HUES64 (cell line): Measurements from ENCODE around the gene IFFO2.

ENCODE experiments used
- H3K27ac ChIP-seq: 2 replicates; pipeline ENCODE4 v1.7.0; 2013; ENCODE audit warnings: low read depth, low read length, inconsistent platforms
- H3K27me3 ChIP-seq: 2 replicates; pipeline ENCODE4 v1.6.1; 2013; ENCODE audit warnings: mild to moderate bottlenecking, low read length; ENCODE audit not compliant: insufficient read depth
- H3K36me3 ChIP-seq: 2 replicates; pipeline ENCODE4 v1.6.1; 2013; ENCODE audit warnings: mild to moderate bottlenecking, low read length; ENCODE audit not compliant: insufficient read depth
- H3K4me1 ChIP-seq: 2 replicates; pipeline ENCODE4 v1.6.1; 2013; ENCODE audit warnings: mild to moderate bottlenecking, low read length, moderate library complexity; ENCODE audit not compliant: insufficient read depth
- H3K4me3 ChIP-seq: 2 replicates; pipeline ENCODE4 v1.5.1; 2013; ENCODE audit warnings: mild to moderate bottlenecking, low read length, moderate library complexity
- H3K9ac ChIP-seq: 2 replicates; pipeline ENCODE4 v1.6.1; 2013; ENCODE audit warnings: mild to moderate bottlenecking, low read depth, low read length
- H3K9me3 ChIP-seq: 2 replicates; pipeline ENCODE4 v1.6.1; 2013; ENCODE audit warnings: low read depth, low read length; ENCODE audit not compliant: insufficient read depth
- WGBS: fragments of 150-250, 120-280 bp; methylation state at CpG from one replicate; pipeline ENCODE4 v1.1.7; 2013; ENCODE audit warnings: missing lambda C conversion rate; 5-methylcytosine and 5-hydroxymethylcytosine counted together

Gene IFFO2

DNA sequence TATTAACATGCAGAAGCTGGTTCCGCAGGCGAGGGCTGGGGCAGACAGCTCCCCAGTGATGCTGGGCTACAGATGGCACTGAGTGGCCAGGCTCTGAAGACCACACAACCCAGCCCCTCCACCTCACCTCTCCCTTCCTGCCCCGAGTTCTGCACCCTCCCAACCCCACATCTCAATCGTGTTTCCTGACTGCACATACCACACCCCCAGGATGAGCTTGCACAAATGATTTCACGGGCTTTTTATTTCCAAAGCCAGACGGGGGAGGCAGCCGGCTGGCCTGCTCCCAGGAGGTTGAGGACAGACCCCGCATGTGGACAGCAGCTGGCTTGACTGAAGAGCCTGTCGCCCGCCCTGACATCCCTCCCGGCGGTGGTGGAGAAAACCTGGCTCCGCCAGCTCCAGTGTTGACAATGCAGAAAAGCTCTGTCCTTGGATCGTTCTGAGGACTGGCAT lies 32.7 kb downstream of the IFFO2 start:
- Histone ChIP-seq H3K4me1 (peaks cover 13% of the 10 kb centered on the region), H3K9me3 (no peaks in the 10 kb centered on the region), H3K27ac (no peak overlapping the region), H3K9ac (no peak overlapping the region), H3K27me3 (no peaks in the 10 kb centered on the region), H3K4me3 (no peak overlapping the region), H3K36me3 (no peaks in the 10 kb centered on the region)
- WGBS: 82% methylated on average over 14 of the region's 14 CpGs

DNA sequence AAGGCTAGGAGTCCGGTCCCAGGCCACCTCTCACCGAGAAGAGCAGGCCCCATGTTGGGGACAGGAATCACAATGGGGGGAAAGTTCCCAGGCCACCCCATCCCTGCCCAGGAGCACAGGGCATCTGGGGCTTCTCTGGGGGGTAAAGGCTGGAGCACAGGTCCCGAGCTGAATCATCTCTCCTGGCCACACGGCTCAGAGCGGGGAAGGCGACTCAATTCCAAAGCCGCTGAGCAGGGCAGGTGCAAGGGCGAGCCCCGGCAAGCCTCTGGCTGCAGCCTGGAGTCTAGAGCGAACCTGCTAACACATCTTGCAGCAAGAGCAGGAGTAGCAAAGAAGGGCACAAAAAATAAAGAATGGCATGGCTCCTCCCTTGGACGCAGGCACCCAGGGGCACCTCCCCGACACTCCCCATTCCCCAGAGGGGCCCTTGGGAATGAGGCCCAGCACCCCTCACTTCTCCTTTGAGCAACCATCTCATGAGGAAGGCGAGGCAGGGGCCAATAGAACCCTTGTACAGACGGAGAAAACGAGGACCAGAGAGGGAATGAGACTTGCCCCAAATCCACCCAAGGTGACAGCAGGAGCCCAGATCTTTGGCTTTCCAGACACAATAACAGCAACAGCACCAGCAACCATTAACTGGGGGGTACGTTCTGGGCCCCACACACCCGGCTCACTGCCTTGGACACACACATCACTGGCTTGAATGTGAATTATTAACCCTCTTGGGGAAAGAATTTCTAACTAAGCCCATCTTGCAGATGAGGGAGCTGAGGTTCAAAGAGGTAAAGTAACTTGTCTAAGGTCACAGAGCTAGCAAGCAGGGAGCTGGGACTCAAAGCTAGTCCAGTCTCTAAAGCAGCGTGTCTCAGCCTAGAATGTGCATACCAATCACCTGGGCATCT lies 33.4 kb downstream of the IFFO2 start:
- Histone ChIP-seq H3K4me3 (no peak overlapping the region), H3K36me3 (no peaks in the 10 kb centered on the region), H3K4me1 (peaks cover 13% of the 10 kb centered on the region), H3K27me3 (no peaks in the 10 kb centered on the region), H3K9ac (0 out of 2 replicates have a peak overlapping the region, but pooled peaks have one; percentile 19), H3K27ac (0 out of 2 replicates have a peak overlapping the region, but pooled peaks have one; percentile 14), H3K9me3 (no peaks in the 10 kb centered on the region)
- 87% methylated on average over 18 of the region's 18 CpGs for WGBS

DNA sequence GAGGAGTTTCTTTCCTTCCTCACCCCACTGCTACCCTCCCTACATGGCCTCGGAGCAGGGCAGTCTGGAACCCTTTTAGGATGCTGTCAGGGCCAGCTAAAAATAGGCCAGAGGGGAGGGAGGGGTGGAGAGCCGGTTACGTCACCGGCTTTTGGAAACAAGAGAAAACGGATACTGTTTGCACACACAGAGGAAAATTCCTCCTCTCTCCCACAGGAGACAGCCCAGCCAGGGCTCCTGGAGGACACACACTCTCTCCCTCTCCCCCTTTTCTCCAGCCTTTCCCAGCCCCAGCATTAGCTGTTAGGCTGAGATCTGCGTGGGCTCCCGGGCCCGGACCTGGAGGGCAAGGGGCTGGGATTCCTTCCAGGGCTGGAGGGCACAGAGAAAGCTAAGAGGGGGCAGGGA lies 34.2 kb downstream of the IFFO2 start:
- H3K36me3 ChIP-seq: no peaks in the 10 kb centered on the region
- WGBS: 85% methylated on average over 8 of the region's 8 CpGs
- 0 out of 2 replicates have a peak overlapping the region, but pooled peaks have one; percentile 14 for H3K27ac ChIP-seq
- no peaks in the 10 kb centered on the region for H3K9me3 ChIP-seq
- no peak overlapping the region for H3K4me3 ChIP-seq
- no peaks in the 10 kb centered on the region for H3K27me3 ChIP-seq
- H3K9ac ChIP-seq: no peak overlapping the region
- H3K4me1 ChIP-seq: peaks cover 13% of the 10 kb centered on the region

DNA sequence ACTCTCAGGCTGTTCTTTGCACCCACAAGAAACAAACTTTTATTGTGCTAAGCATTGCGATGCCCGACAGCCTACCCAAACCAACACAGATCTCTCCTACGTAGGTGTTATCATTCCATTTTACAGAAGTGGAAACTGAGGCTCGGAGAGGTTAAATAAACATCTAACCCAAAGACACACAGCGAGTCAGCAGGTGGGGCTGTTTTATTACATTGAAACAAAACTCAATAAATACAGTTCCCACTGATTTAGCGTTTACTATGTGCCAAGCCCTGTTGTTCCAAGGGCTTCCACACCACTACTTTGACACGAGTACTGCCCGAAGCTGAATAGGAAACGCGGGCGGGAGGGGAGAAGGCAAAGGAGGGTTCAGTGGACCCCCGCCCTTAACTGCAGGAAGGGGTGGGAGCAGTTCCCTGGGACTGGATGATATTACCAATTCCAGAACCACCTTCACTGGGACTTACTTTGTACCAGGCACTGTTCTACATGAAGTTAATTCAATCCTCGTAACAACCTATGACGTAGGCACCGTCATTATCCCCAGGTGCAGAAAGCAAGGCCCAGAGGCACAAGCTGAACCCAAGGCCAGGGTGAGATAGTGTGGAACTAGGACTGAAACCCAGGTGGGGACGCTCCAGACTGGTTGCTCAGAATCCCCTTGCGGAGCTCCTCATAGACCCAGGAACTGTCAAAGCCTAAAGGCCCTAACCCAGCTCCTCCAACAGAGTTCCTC lies 34.8 kb downstream of the IFFO2 start:
- no peaks in the 10 kb centered on the region for H3K36me3 ChIP-seq
- no peak overlapping the region for H3K4me3 ChIP-seq
- WGBS: 90% methylated on average over 17 of the region's 17 CpGs
- H3K9ac ChIP-seq: no peak overlapping the region
- no peaks in the 10 kb centered on the region for H3K9me3 ChIP-seq
- peaks cover 13% of the 10 kb centered on the region for H3K4me1 ChIP-seq
- H3K27ac ChIP-seq: no peak overlapping the region
- no peaks in the 10 kb centered on the region for H3K27me3 ChIP-seq

DNA sequence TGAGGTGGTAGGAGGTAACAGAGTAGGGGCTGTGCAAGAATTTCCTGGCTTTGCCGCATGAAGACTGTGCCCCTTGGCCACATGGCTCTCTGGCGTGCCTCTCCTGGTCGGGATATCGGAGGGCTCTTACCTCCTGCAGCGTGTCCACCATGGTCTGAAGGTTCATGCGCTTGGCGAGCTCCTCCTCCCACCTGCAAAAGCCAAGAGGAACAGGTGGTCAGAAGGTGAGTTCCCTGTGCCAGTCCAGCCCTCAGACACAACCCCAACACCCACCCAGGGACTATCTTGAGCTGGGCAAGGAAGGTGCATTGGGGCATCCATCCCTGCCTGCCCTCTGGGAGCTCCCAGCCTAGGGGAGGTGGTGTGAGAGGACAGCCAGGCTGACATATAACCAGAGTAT lies 35.5 kb downstream of the IFFO2 start:
- Histone ChIP-seq H3K4me3 (no peak overlapping the region), H3K36me3 (no peaks in the 10 kb centered on the region), H3K4me1 (peaks cover 13% of the 10 kb centered on the region), H3K9ac (no peak overlapping the region), H3K9me3 (no peaks in the 10 kb centered on the region), H3K27me3 (no peaks in the 10 kb centered on the region), H3K27ac (no peak overlapping the region)
- whole genome bisulfite sequencing: 96% methylated on average over 7 of the region's 7 CpGs

DNA sequence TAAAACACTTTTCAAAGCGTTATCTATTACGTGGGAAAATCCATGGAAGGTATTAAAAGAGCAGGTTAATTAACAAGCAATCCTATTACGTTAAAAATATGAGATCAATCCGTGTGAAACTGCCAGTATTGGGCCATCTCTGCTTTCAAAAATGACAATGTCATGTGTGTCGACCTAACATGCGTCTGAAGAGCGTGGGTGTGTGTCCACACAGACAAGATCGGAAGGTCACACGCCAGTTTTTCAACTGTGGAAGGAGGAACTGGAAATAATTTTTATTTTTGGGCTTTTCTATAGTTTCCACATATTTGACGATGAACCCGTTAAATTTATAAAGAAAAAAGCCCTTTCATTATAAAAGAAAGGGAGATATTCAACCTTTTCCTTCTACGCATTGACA lies 36.5 kb downstream of the IFFO2 start:
- H3K9me3 ChIP-seq: no peaks in the 10 kb centered on the region
- peaks cover 13% of the 10 kb centered on the region for H3K4me1 ChIP-seq
- WGBS: 93% methylated on average over 11 of the region's 12 CpGs
- no peak overlapping the region for H3K9ac ChIP-seq
- H3K36me3 ChIP-seq: 0 out of 2 replicates have a peak, but pooled peaks cover 3% of the 10 kb centered on the region
- no peaks in the 10 kb centered on the region for H3K27me3 ChIP-seq
- no peak overlapping the region for H3K4me3 ChIP-seq
- no peak overlapping the region for H3K27ac ChIP-seq

DNA sequence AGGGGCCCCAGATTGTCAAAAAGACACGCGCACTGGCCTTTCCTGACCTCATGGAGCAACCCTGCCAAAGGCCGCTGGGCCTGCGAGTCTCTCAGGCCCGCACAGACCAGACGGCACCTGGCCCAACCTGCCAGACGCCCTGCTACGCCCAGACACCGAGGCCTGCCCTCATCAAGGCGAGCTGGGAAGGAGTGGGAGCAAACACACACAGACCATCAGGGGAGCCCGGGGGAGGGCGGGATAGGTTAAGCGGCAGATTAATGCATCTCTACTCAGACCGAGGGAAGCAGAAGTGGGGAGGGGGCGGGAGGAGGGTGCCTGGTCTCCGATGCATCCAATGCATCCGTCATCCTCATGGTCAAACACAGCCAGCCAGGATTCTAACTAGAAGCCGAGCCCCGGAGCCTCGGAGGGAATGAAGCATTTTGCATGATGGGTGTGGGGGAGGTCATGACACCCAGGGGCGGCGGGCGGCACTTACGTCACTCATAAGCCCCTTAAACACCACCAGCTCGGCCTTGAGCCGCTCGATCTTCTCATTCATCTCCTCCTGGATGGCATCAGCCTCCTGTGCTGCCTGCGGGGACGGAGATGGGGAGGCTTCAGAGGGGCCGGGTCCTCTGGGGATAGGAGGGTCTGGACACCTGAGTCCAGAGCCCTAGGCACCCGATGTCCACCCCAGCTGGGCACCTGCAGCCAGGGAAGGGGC lies 37.1 kb downstream of the IFFO2 start:
- Histone ChIP-seq H3K9ac (no peak overlapping the region), H3K4me1 (peaks cover 13% of the 10 kb centered on the region)
- 91% methylated on average over 31 of the region's 31 CpGs for WGBS

DNA sequence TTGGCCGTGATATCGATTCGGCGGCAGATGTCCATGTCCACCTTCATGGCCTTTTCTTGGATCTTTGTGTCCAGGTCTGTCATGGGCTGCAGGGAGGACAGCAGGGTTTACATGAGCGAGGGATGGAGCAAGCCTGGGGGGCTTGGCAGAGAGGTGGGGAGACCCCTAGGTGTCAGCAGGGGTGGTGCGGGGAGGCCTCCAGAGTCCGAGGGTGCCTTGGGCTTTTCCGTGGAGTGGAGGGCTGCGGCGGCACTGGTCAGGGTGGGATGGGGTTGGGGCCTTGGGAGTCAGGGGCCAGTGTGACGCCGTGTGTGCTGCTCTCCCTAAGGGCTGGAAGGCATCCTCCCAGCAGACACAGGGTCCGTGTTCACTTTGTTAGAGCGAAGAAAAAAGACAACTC lies 38.1 kb downstream of the IFFO2 start:
- WGBS: 94% methylated on average over 14 of the region's 14 CpGs
- H3K27me3 ChIP-seq: no peaks in the 10 kb centered on the region
- peaks cover 13% of the 10 kb centered on the region for H3K4me1 ChIP-seq
- no peak overlapping the region for H3K4me3 ChIP-seq
- no peak overlapping the region for H3K9ac ChIP-seq
- 0 out of 2 replicates have a peak, but pooled peaks cover 3% of the 10 kb centered on the region for H3K36me3 ChIP-seq
- H3K27ac ChIP-seq: no peak overlapping the region
- H3K9me3 ChIP-seq: no peaks in the 10 kb centered on the region

More for the DNA sequence above, 37.1 kb downstream of the IFFO2 start:
- H3K9me3 ChIP-seq: no peaks in the 10 kb centered on the region
- no peak overlapping the region for H3K27ac ChIP-seq
- H3K36me3 ChIP-seq: 0 out of 2 replicates have a peak, but pooled peaks cover 3% of the 10 kb centered on the region
- H3K27me3 ChIP-seq: no peaks in the 10 kb centered on the region
- H3K4me3 ChIP-seq: no peak overlapping the region

DNA sequence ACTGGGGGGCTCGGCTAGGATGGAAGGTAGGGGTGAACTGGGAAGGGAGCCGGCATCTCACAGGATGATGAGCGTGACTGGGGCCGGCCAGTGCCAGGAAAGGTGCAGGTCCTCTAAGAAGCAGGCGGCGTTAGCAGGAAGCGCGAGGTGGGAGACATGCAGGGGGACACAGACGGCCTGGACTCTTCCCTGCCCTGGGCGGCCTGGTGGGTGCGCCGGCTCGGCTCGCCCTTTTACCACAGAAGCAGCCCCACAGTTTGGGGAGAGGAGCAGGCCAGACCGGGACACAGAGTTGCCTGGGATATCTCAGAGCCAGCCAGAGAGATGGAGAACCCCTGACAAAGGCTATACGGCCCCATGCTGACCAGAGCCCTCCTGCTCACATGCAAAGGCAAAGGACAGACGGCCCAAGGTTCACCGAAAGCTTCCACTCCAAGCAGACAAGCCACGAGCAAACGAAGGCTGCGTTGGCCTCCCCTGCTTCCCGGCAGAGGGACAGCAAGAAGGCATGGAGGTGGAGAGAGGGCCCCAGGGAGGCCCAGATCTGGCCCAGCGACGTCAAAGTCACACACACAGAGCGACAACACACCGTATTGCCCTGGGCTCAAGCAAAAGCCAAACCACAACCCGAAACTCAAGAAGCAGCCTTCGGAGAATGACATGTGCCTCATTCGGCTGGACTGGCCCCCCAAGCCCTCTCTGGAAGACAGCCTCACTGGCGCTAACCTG lies 39.2 kb downstream of the IFFO2 start:
- Histone ChIP-seq H3K27ac (no peak overlapping the region), H3K9ac (no peak overlapping the region), H3K9me3 (no peaks in the 10 kb centered on the region), H3K36me3 (0 out of 2 replicates have a peak, but pooled peaks cover 3% of the 10 kb centered on the region), H3K27me3 (no peaks in the 10 kb centered on the region), H3K4me3 (no peak overlapping the region), H3K4me1 (peaks cover 2% of the 10 kb centered on the region)
- WGBS: 92% methylated on average over 30 of the region's 30 CpGs

DNA sequence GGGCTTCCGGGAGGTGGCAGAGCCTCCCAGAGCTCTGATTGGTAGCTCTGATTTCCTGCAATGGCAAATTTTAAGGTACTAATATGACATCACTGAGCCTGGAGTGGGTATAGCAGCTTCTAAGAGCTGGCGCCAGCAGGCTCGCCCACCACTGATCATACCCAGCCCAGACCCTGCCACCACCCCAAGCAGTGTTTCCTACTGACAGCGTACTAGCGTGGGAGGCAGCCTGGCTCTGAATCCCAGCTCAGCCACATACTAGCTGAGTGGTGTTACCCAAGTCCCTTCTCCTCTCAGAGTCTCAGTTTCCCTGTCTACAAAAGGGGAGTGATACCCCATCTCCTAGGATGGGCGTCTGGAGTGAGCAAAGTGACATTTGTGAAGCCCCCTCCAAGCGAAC lies 41.1 kb downstream of the IFFO2 start:
- Histone ChIP-seq H3K27ac (no peak overlapping the region), H3K36me3 (peaks cover 13% of the 10 kb centered on the region; the same call in 1 of the 2 replicates), H3K9me3 (no peaks in the 10 kb centered on the region), H3K27me3 (no peaks in the 10 kb centered on the region), H3K9ac (no peak overlapping the region), H3K4me1 (no peaks in the 10 kb centered on the region), H3K4me3 (no peak overlapping the region)
- 95% methylated on average over 7 of the region's 7 CpGs for WGBS
